SK-MEL-5 (cell line): ENCODE measurements around the gene SCFD1. TPM values are rescaled to one million over a fixed set of nuclear protein-coding genes. Genes with fewer than 3 reads are reported as not detected.

Experiments
- DNase-seq: peaks from one replicate; pipeline ENCODE4 v3.0.0-alpha.2; 2016; ENCODE audit warnings: low read depth, low spot score
- in situ Hi-C: cut with HindIII; loops from 2 replicates; pipeline ENCODE4 v1.10.0; 2016; ENCODE audit warnings: low sequenced_read_pairs, high pct_unique_total_duplicates, low pct_unique_long_range_greater_than_20kb
- total RNA-seq: library from RNA; depleted of rRNA; stranded (reverse); fragments of >200 nt; shearing (Covaris generic); gene quantifications from 2 replicates; pipeline ENCODE4 v1.2.3, GENCODE V29; 2014; rRNA removed

The SCFD1 gene
- total RNA-seq, 1 experiment from 2014 or later = 76.5 TPM

DNA sequence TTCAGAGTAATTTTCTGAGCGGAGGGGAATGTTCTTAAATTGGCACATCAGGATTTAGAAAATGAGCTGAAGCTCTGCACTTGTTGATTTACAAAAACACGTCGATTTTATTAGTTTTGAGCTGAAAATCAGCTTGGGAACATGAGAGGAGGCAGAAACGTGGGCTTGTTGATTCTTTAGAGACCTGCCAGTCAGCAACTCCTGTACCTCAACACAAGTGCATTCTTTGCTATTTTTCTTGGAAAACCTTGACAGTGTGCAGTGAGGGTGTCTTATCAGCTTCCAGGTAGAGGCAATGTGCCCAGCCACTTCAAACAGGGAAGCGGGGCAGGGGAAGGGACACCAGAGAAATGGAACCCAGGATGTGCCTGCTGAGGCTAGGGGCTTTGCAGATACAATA is 149.5 kb downstream of the SCFD1 start:
- in situ Hi-C loops = no loop called here
- DNase-seq = no peak

- in situ Hi-C loops = no loop called here
- DNase-seq = no peak
These were observed 157.1 kb downstream of the SCFD1 start for GRCh38 chr14:30779210-30779609.

Other genes starting within 250 kb of the SCFD1 start
- 16.8 and 19.2 TPM in 2 replicates for gene G2E3, start 63.2 kb upstream of the SCFD1 start, total RNA-seq